Neural progenitor cell (in vitro differentiated cells): ENCODE results near the gene SNAPC2.

ENCODE experiments used
- CTCF ChIP-seq: fragments of 200-600 bp; sonication (generic); IDR thresholded peaks from 2 replicates; pipeline ENCODE4 v1.5.1; 2017; ENCODE audit warnings: antibody characterized with exemption, mild to moderate bottlenecking
- EZH2 ChIP-seq: fragments of 200-600 bp; sonication (generic); IDR thresholded peaks from 2 replicates; pipeline ENCODE4 v1.6.1; 2017; ENCODE audit warnings: antibody characterized with exemption, mild to moderate bottlenecking, moderate library complexity
- EZH2phosphoT487 ChIP-seq: fragments of 200-600 bp; sonication (generic); IDR thresholded peaks from 2 replicates; pipeline ENCODE4 v1.6.1; 2017; ENCODE audit warnings: antibody characterized with exemption

- TF ChIP-seq CTCF: no peak
- TF ChIP-seq EZH2: no peak
- no peak for TF ChIP-seq EZH2phosphoT487
Observed at GRCh38 chr19:7943444-7944176, 23.5 kb downstream of the SNAPC2 start, which contains the start of gene TIMM44.
